ENCODE measurements around the gene C9orf78. TPM values are rescaled to one million over a fixed set of nuclear protein-coding genes. Genes with fewer than 3 reads are reported as not detected.

Gene C9orf78
- total RNA-seq, 1 donor from 2014 or later = 38.0 TPM

- no peaks in the 10 kb centered on the region for H3K27me3 ChIP-seq (ENCODE audit: insufficient read depth, low read length)
- Mint-ChIP-seq H3K4me3 (ENCODE audit: unreplicated experiment) (no peak overlapping the region), H3K27ac (ENCODE audit: unreplicated experiment) (no peak overlapping the region), H3K27me3 (ENCODE audit: low read depth, unreplicated experiment) (no peaks in the 10 kb centered on the region), H3K4me1 (ENCODE audit: low read depth, unreplicated experiment) (no peaks in the 10 kb centered on the region), H3K36me3 (ENCODE audit: low read depth, unreplicated experiment) (peaks cover 28% of the 10 kb centered on the region), H3K9me3 (ENCODE audit: unreplicated experiment) (no peaks in the 10 kb centered on the region)
- no peak overlapping the region for H3K4me2 ChIP-seq (ENCODE audit: low read length)
- H3K4me1 ChIP-seq (ENCODE audit: insufficient read depth, low read length) = peaks cover 7% of the 10 kb centered on the region
- H3K79me2 ChIP-seq (ENCODE audit: insufficient read depth, low read length) = no peaks in the 10 kb centered on the region
- H2AFZ ChIP-seq (ENCODE audit: low read depth, low read length) = no peak overlapping the region
- H3K27ac ChIP-seq (ENCODE audit: low read depth, low read length) = no peak overlapping the region
- no peak overlapping the region for H3K9ac ChIP-seq (ENCODE audit: low read length)
- peaks cover 32% of the 10 kb centered on the region for H4K20me1 ChIP-seq (ENCODE audit: insufficient read depth, low read length)
- peaks cover 12% of the 10 kb centered on the region for H3K36me3 ChIP-seq (ENCODE audit: insufficient read depth, low read length)
- FAIRE-seq (no peak), DNase-seq (ENCODE audit: low read depth) (no peak)
- no peak overlapping the region for H3K4me3 ChIP-seq (ENCODE audit: insufficient read depth, low read depth, low read length)
- H3K9me3 ChIP-seq (ENCODE audit: insufficient read depth, low read depth, low read length) = no peaks in the 10 kb centered on the region
- no peak for TF ChIP-seq CTCF (IDR thresholded peaks at IDR 0.05; ENCODE audit: insufficient read depth, low read depth, low read length)
- TF ChIP-seq EZH2 (IDR thresholded peaks at IDR 0.05; ENCODE audit: insufficient read depth, low read length) = no peak
These were observed 17.5 kb upstream of the C9orf78 start for GRCh38 chr9:129852579-129852978.

GRCh38 chr9:129851821-129852220 is 16.7 kb upstream of the C9orf78 start:
- Mint-ChIP-seq H3K9me3 (ENCODE audit: unreplicated experiment) (no peaks in the 10 kb centered on the region), H3K27ac (ENCODE audit: unreplicated experiment) (no peak overlapping the region), H3K4me3 (ENCODE audit: unreplicated experiment) (no peak overlapping the region), H3K4me1 (ENCODE audit: low read depth, unreplicated experiment) (no peaks in the 10 kb centered on the region), H3K36me3 (ENCODE audit: low read depth, unreplicated experiment) (peaks cover 24% of the 10 kb centered on the region), H3K27me3 (ENCODE audit: low read depth, unreplicated experiment) (no peaks in the 10 kb centered on the region)
- TF ChIP-seq EZH2 (IDR thresholded peaks at IDR 0.05; ENCODE audit: insufficient read depth, low read length) (no peak), CTCF (IDR thresholded peaks at IDR 0.05; ENCODE audit: insufficient read depth, low read depth, low read length) (no peak)
- H3K9ac ChIP-seq (ENCODE audit: low read length) = no peak overlapping the region
- peaks cover 7% of the 10 kb centered on the region for H3K4me1 ChIP-seq (ENCODE audit: insufficient read depth, low read length)
- no peak overlapping the region for H3K4me2 ChIP-seq (ENCODE audit: low read length)
- H3K9me3 ChIP-seq (ENCODE audit: insufficient read depth, low read depth, low read length) = no peaks in the 10 kb centered on the region
- no peaks in the 10 kb centered on the region for H3K27me3 ChIP-seq (ENCODE audit: insufficient read depth, low read length)
- no peaks in the 10 kb centered on the region for H3K79me2 ChIP-seq (ENCODE audit: insufficient read depth, low read length)
- DNase-seq (ENCODE audit: low read depth) = no peak
- H3K4me3 ChIP-seq (ENCODE audit: insufficient read depth, low read depth, low read length) = no peak overlapping the region
- H4K20me1 ChIP-seq (ENCODE audit: insufficient read depth, low read length) = peaks cover 32% of the 10 kb centered on the region
- FAIRE-seq = no peak
- H3K36me3 ChIP-seq (ENCODE audit: insufficient read depth, low read length) = peaks cover 10% of the 10 kb centered on the region
- no peak overlapping the region for H3K27ac ChIP-seq (ENCODE audit: low read depth, low read length)
- H2AFZ ChIP-seq (ENCODE audit: low read depth, low read length) = no peak overlapping the region

- no peaks in the 10 kb centered on the region for H3K27me3 Mint-ChIP-seq (ENCODE audit: low read depth, unreplicated experiment)
- Histone ChIP-seq H4K20me1 (ENCODE audit: insufficient read depth, low read length) (peaks cover 27% of the 10 kb centered on the region), H3K9ac (ENCODE audit: low read length) (no peak overlapping the region), H3K4me1 (ENCODE audit: insufficient read depth, low read length) (peaks cover 7% of the 10 kb centered on the region), H3K27me3 (ENCODE audit: insufficient read depth, low read length) (no peaks in the 10 kb centered on the region), H3K79me2 (ENCODE audit: insufficient read depth, low read length) (no peaks in the 10 kb centered on the region), H3K27ac (ENCODE audit: low read depth, low read length) (no peak overlapping the region), H3K36me3 (ENCODE audit: insufficient read depth, low read length) (peaks cover 7% of the 10 kb centered on the region), H2AFZ (ENCODE audit: low read depth, low read length) (no peak overlapping the region), H3K4me2 (ENCODE audit: low read length) (no peak overlapping the region), H3K9me3 (ENCODE audit: insufficient read depth, low read depth, low read length) (no peaks in the 10 kb centered on the region), H3K4me3 (ENCODE audit: insufficient read depth, low read depth, low read length) (no peak overlapping the region)
- no peaks in the 10 kb centered on the region for H3K4me1 Mint-ChIP-seq (ENCODE audit: low read depth, unreplicated experiment)
- no peak for TF ChIP-seq CTCF (IDR thresholded peaks at IDR 0.05; ENCODE audit: insufficient read depth, low read depth, low read length)
- no peak for TF ChIP-seq EZH2 (IDR thresholded peaks at IDR 0.05; ENCODE audit: insufficient read depth, low read length)
- no peaks in the 10 kb centered on the region for H3K9me3 Mint-ChIP-seq (ENCODE audit: unreplicated experiment)
- peak; percentile 79 for DNase-seq (ENCODE audit: low read depth)
- no peak for FAIRE-seq
- H3K27ac Mint-ChIP-seq (ENCODE audit: unreplicated experiment) = no peak overlapping the region
- H3K4me3 Mint-ChIP-seq (ENCODE audit: unreplicated experiment) = no peak overlapping the region
- peaks cover 24% of the 10 kb centered on the region for H3K36me3 Mint-ChIP-seq (ENCODE audit: low read depth, unreplicated experiment)
These were observed 15.9 kb upstream of the C9orf78 start for GRCh38 chr9:129850821-129851550.
